Hematopoietic multipotent progenitor cell treated with erythropoietin and hydrocortisone succinate and interleukin-3 and kit ligand, for 15 days (in vitro differentiated cells): Measurements from ENCODE around the gene SLC36A2.

Experiments used
- DNase-seq: peaks from one replicate; pipeline ENCODE4 v3.0.0-alpha.2; 2015; ENCODE audit warnings: low spot score

SLC36A2 gene

GRCh38 chr5:151283120-151283825 lies 64.1 kb downstream of the SLC36A2 start:
- DNase-seq: no peak

GRCh38 chr5:151281001-151281639 lies 66.2 kb downstream of the SLC36A2 start:
- DNase-seq: no peak

GRCh38 chr5:151280443-151280842 lies 66.9 kb downstream of the SLC36A2 start:
- DNase-seq: no peak

GRCh38 chr5:151278845-151279244 lies 68.5 kb downstream of the SLC36A2 start:
- no peak for DNase-seq

- no peak for DNase-seq
These were observed 71.6 kb downstream of the SLC36A2 start for GRCh38 chr5:151275803-151276202.

GRCh38 chr5:151274666-151275065 lies 72.7 kb downstream of the SLC36A2 start:
- DNase-seq: no peak

GRCh38 chr5:151271336-151271735 lies 76.0 kb downstream of the SLC36A2 start:
- no peak for DNase-seq

GRCh38 chr5:151270599-151270998 lies 76.8 kb downstream of the SLC36A2 start:
- no peak for DNase-seq

- DNase-seq: no peak
These were observed 79.7 kb downstream of the SLC36A2 start for GRCh38 chr5:151267491-151268260.
